Measurements from ENCODE around the gene LHFPL4. TPM values are rescaled to one million over a fixed set of nuclear protein-coding genes. Genes with fewer than 3 reads are reported as not detected.
A peak's percentile ranks its signal among the peaks of the same experiment; 100 is the strongest.
"Not testable (repeated sequence)": the region's sequence is repeated elsewhere in the genome, so short reads cannot be mapped to it uniquely, and the experiment has no call there.

Gene LHFPL4
- polyA plus RNA-seq = not detected

GRCh38 chr3:9553021-9553947 is at the start of gene LHFPL4:
Gene LHFPL4 (minus strand): TSS chr3:9553822. CDS start chr3:9552679, 1,143 bp downstream.
- H3K27ac Mint-ChIP-seq = peak within 1 kb of the TSS in 1 of 3 donors; percentile 10

DNA sequence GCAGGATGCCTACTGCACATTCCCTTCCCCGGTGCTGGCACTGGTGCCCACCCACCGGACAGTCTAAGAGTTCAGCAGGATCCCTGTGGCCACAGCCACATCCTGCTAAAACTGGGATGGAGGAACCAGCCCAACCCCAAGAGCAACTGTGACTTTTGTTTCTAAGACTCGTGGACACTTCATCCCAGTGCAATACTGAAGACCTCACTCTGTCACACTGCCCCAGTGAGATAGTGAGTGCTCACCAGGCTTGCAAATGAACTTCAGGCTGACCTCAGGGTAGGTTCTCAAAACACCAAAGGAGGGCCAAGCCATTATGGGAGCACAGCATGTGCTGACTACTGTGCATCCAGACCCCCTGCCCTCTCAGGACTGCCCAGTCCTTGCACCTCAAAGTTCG is 49.0 kb upstream of the LHFPL4 start:
- Mint-ChIP-seq H3K27ac (no peak overlapping the region), H3K4me3 (no peak overlapping the region), H3K9me3 (peaks cover 3 to 12% (median 11%) of the 10 kb centered on the region in 3 donors), H3K4me1 (peaks cover 0 to 5% (median 2%) of the 10 kb centered on the region in 3 donors), H3K36me3 (no peaks in the 10 kb centered on the region), H3K27me3 (peaks cover 30% of the 10 kb centered on the region)

More at GRCh38 chr3:9553021-9553947, at the start of gene LHFPL4:
- Mint-ChIP-seq H3K4me3 (peak within 1 kb of the TSS in 1 of 4 donors; percentile 76), H3K36me3 (no peaks in the 10 kb centered on the region), H3K4me1 (peaks cover 0 to 2% (median 0%) of the 10 kb centered on the region in 3 donors), H3K27me3 (peaks cover 43% of the 10 kb centered on the region), H3K9me3 (peaks cover 0 to 3% (median 2%) of the 10 kb centered on the region in 3 donors)

DNA sequence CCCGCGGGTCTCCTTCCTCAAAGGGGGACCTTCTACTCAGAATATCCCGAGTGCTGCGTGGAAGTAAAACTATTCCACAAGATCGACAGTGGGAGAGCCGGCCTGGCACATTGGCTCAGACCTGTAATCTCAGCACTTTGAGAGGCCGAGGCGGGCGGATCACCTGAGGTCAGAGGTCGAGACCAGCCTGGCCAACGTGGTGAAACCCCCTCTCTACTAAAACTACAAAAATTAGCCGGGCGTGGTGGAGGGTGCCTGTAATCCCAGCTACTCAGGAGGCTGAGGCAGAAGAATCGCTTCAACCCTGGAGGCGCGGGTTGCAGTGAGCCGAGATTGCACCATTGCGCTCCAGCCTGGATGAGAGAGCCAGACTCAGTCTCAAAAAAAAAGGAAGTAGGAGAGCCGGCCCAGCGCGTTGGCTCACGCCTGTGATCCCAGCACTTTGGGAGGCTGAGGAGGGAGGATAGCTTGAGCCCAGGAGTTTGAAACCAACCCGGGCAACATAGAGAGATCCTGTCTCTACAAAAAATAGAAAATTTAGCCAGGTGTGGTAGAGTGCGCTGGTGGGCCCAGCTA is 47.5 kb upstream of the LHFPL4 start:
- not testable (repeated sequence) for H3K4me1 Mint-ChIP-seq, H3K27ac Mint-ChIP-seq, H3K4me3 Mint-ChIP-seq, H3K36me3 Mint-ChIP-seq, H3K9me3 Mint-ChIP-seq
- peaks cover 28% of the 10 kb centered on the region for H3K27me3 Mint-ChIP-seq

GRCh38 chr3:9600597-9600996 is 47.0 kb upstream of the LHFPL4 start:
- peaks cover 28% of the 10 kb centered on the region for H3K27me3 Mint-ChIP-seq
- peaks cover 0 to 5% (median 2%) of the 10 kb centered on the region in 3 donors for H3K4me1 Mint-ChIP-seq
- H3K27ac Mint-ChIP-seq = no peak overlapping the region
- peaks cover 2 to 7% (median 6%) of the 10 kb centered on the region in 3 donors for H3K9me3 Mint-ChIP-seq
- no peak overlapping the region for H3K4me3 Mint-ChIP-seq
- no peaks in the 10 kb centered on the region for H3K36me3 Mint-ChIP-seq

- Mint-ChIP-seq H3K27ac (no peak overlapping the region), H3K4me1 (peaks cover 0 to 5% (median 2%) of the 10 kb centered on the region in 3 donors), H3K9me3 (no peaks in the 10 kb centered on the region), H3K36me3 (no peaks in the 10 kb centered on the region), H3K4me3 (no peak overlapping the region), H3K27me3 (peaks cover 26% of the 10 kb centered on the region)
These were observed 45.3 kb upstream of the LHFPL4 start for GRCh38 chr3:9598783-9599387.

DNA sequence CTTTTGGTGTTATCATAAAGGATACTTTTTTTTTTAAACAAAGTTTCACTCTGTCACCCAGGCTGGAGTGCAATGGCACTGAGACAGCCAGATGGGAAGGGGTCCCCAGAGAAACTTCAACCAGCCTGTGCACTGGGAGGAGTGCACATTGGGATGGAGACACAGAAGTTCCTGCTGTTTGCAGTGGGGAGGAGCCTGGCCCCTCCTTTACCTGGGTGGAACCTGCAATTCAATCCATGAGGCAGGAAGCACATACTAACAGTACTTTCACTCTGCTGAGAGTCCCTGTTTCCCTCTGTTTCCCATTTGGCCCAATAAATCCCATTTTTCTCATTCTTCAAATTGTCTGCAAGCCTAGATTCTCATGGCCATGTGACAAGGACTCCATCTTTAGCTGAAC is 42.3 kb upstream of the LHFPL4 start:
- H3K36me3 Mint-ChIP-seq = no peaks in the 10 kb centered on the region

DNA sequence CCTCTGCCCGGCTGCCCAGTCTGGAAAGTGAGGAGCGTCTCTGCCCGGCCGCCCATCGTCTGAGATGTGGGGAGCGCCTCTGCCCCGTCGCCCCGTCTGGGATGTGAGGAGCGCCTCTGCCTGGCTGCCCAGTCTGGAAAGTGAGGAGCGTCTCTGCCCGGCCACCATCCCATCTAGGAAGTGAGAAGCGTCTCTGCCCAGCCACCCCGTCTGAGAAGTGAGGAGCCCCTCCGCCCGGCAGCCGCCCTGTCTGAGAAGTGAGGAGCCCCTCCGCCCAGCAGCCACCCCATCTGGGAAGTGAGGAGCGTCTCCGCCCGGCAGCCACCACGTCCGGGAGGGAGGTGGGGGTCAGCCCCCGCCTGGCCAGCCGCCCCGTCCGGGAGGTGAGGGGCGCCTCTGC is 38.2 kb upstream of the LHFPL4 start:
- not testable (repeated sequence) for H3K4me1 Mint-ChIP-seq, H3K9me3 Mint-ChIP-seq, H3K27ac Mint-ChIP-seq, H3K36me3 Mint-ChIP-seq, H3K4me3 Mint-ChIP-seq
- H3K27me3 Mint-ChIP-seq = peaks cover 14% of the 10 kb centered on the region

More for the DNA sequence above, 42.3 kb upstream of the LHFPL4 start:
- H3K27ac Mint-ChIP-seq = no peak overlapping the region
- H3K9me3 Mint-ChIP-seq = no peaks in the 10 kb centered on the region
- no peak overlapping the region for H3K4me3 Mint-ChIP-seq
- H3K27me3 Mint-ChIP-seq = peaks cover 20% of the 10 kb centered on the region
- peaks cover 0 to 5% (median 5%) of the 10 kb centered on the region in 3 donors for H3K4me1 Mint-ChIP-seq

- H3K36me3 Mint-ChIP-seq = peaks cover 3% of the 10 kb centered on the region
- peaks cover 0 to 3% (median 0%) of the 10 kb centered on the region in 3 donors for H3K4me1 Mint-ChIP-seq
- H3K27me3 Mint-ChIP-seq = peaks cover 14% of the 10 kb centered on the region
- H3K27ac Mint-ChIP-seq = no peak overlapping the region
- H3K4me3 Mint-ChIP-seq = no peak overlapping the region
- peaks cover 0 to 3% (median 0%) of the 10 kb centered on the region in 3 donors for H3K9me3 Mint-ChIP-seq
These were observed 36.7 kb upstream of the LHFPL4 start for GRCh38 chr3:9590282-9590791.

GRCh38 chr3:9583792-9584191 is 30.2 kb upstream of the LHFPL4 start:
- Mint-ChIP-seq H3K4me1 (no peaks in the 10 kb centered on the region), H3K9me3 (peaks cover 0 to 4% (median 3%) of the 10 kb centered on the region in 3 donors), H3K4me3 (no peak overlapping the region), H3K36me3 (peaks cover 5% of the 10 kb centered on the region), H3K27me3 (peaks cover 4% of the 10 kb centered on the region), H3K27ac (no peak overlapping the region)

GRCh38 chr3:9583371-9583770 is 29.7 kb upstream of the LHFPL4 start:
- Mint-ChIP-seq H3K9me3 (peaks cover 0 to 4% (median 3%) of the 10 kb centered on the region in 3 donors), H3K27me3 (peaks cover 4% of the 10 kb centered on the region), H3K27ac (no peak overlapping the region), H3K36me3 (peaks cover 5% of the 10 kb centered on the region), H3K4me3 (no peak overlapping the region), H3K4me1 (no peaks in the 10 kb centered on the region)

DNA sequence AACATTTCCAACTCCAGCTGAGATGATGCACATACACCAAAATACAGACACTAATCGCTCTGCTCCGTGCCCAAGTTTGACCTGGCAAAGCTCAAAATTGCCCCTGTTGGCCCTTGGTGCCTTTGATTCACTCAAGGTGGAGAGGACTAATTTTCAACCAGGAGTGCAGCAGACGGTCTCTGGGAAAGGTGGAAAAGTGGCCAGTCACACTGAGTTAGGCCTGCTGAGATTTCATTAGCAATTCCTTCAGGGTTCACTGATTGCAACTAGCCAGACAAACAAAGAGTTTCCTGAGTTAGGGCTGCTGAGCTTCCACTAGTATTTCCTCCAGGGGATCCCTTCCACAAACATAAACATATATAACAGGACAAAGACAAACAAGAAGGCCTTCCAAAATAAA is 28.7 kb upstream of the LHFPL4 start:
- Mint-ChIP-seq H3K27me3 (peaks cover 3% of the 10 kb centered on the region), H3K9me3 (peaks cover 0 to 4% (median 3%) of the 10 kb centered on the region in 3 donors), H3K27ac (no peak overlapping the region), H3K36me3 (peaks cover 5% of the 10 kb centered on the region), H3K4me1 (no peaks in the 10 kb centered on the region), H3K4me3 (no peak overlapping the region)

GRCh38 chr3:9581742-9582141 is 28.1 kb upstream of the LHFPL4 start:
- Mint-ChIP-seq H3K27ac (no peak overlapping the region), H3K4me1 (no peaks in the 10 kb centered on the region), H3K4me3 (no peak overlapping the region), H3K9me3 (peaks cover 0 to 4% (median 3%) of the 10 kb centered on the region in 3 donors), H3K36me3 (peaks cover 5% of the 10 kb centered on the region), H3K27me3 (peaks cover 3% of the 10 kb centered on the region)

DNA sequence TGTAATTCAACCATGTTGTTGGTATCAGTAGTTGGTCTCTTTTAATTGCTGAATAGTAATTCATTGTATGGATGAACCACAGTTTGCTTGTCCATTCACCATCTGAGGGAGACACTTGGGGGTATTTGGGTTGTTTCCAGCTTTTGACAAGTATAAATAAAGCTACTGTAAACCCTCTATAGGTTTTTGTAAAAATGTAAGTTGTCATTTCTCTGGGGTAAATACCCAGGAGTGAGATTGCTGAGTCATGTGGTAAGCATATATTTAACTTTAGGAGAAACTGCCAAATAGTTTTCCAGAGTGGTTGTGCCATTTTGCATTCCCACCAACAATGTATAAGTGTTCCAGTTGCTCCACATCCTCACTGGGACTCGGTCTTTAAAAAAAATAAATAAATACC is 15.4 kb upstream of the LHFPL4 start:
- H3K4me3 Mint-ChIP-seq = no peak overlapping the region
- H3K27ac Mint-ChIP-seq = no peak overlapping the region
- H3K27me3 Mint-ChIP-seq = peaks cover 10% of the 10 kb centered on the region

DNA sequence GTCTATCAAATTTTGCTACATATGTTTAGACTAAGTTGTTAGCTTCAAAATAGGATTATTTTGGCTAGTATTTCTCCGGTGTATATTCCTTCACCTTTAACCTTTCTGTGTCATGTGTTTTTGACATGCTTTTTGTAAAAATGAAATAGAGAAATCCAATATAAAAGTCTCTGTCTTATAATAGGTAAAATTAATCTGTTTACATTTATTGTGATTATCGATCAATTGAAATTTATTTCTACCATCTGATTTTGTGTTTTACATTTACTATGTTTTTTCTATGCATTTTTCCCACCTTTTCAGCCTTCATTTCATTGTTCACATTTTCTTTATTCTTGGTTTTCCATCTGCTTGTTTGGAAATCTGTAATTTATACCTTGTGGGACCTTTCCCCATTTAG is 11.7 kb upstream of the LHFPL4 start:
- peaks cover 4 to 16% (median 4%) of the 10 kb centered on the region in 3 donors for H3K9me3 Mint-ChIP-seq
- no peak overlapping the region for H3K27ac Mint-ChIP-seq
- peaks cover 0 to 2% (median 0%) of the 10 kb centered on the region in 3 donors for H3K4me1 Mint-ChIP-seq
- peaks cover 4% of the 10 kb centered on the region for H3K36me3 Mint-ChIP-seq
- peaks cover 2% of the 10 kb centered on the region for H3K27me3 Mint-ChIP-seq
- H3K4me3 Mint-ChIP-seq = no peak overlapping the region

More for the DNA sequence above, 15.4 kb upstream of the LHFPL4 start:
- H3K4me1 Mint-ChIP-seq = peaks cover 0 to 2% (median 0%) of the 10 kb centered on the region in 3 donors
- peaks cover 4% of the 10 kb centered on the region for H3K36me3 Mint-ChIP-seq
- H3K9me3 Mint-ChIP-seq = peaks cover 2 to 16% (median 7%) of the 10 kb centered on the region in 3 donors

DNA sequence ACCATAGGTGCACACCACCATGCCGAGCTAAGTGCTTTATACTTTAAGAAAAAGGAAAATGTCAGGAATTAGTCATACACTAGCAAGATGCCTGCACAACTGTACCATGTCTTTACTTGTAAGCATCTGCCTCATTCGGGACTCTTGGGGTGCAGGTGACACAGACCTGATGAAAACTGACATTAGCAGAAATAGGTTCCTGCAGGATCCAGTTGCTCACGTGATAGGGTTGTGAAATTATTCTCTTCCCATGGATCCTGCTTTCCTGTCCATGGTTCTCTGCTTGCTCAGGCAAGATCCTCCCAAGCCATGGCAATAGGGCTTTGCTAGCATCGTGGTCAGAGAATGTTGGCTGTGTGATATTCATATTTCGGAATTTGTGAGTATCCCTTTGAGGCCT is 10.2 kb upstream of the LHFPL4 start:
- H3K36me3 Mint-ChIP-seq = peaks cover 4% of the 10 kb centered on the region
- peaks cover 2% of the 10 kb centered on the region for H3K27me3 Mint-ChIP-seq
- no peak overlapping the region for H3K27ac Mint-ChIP-seq
- peaks cover 0 to 2% (median 0%) of the 10 kb centered on the region in 3 donors for H3K4me1 Mint-ChIP-seq
- H3K4me3 Mint-ChIP-seq = no peak overlapping the region
- peaks cover 2 to 15% (median 3%) of the 10 kb centered on the region in 3 donors for H3K9me3 Mint-ChIP-seq

Measured in IgD-negative memory B cell (primary cell).